H1 (cell line): Measurements from ENCODE around the gene RIPOR2. TPM values are rescaled to one million over a fixed set of nuclear protein-coding genes. Genes with fewer than 3 reads are reported as not detected.

ENCODE experiments used
- CTCF ChIA-PET: fragments of 300-600 bp; sonication (Branson Sonifier 250); formaldehyde crosslinking; loops from one replicate; lab custom pipeline; 2021; ENCODE audit not compliant: partially characterized antibody; lab: Charles Lee
- POLR2A ChIA-PET: fragments of 300-600 bp; sonication (Branson Sonifier 250); formaldehyde crosslinking; loops from one replicate; lab custom pipeline; 2021; ENCODE audit warnings: inconsistent platforms; ENCODE audit not compliant: partially characterized antibody; lab: Charles Lee
- DNase-seq, 2 experiments: peaks; one replicate each; pipeline versions ENCODE4 v3.0.0 to v3.0.0-alpha.2; 2010 to 2022; ENCODE audit warnings: low spot score in 2 of 2, low read depth in 1 of 2, mixed read lengths in 1 of 2
- FAIRE-seq: peaks from 2 replicates; lab custom pipeline; 2011; peaks lifted over from hg19 to GRCh38; lab: Jason Lieb, UNC
- H2AFZ ChIP-seq: 2 replicates; pipeline ENCODE4 v1.8.1; 2012; ENCODE audit warnings: low read length, inconsistent platforms
- H2AK5ac ChIP-seq: 2 replicates; pipeline ENCODE4 v1.6.1; 2013; ENCODE audit warnings: low read depth, low read length
- H2BK120ac ChIP-seq: replicated peaks from 2 replicates; pipeline ENCODE3; 2013; ENCODE audit warnings: low read depth, low read length, inconsistent platforms
- H2BK12ac ChIP-seq: 2 replicates; pipeline ENCODE4 v1.6.1; 2013; ENCODE audit warnings: low read depth, low read length
- H2BK15ac ChIP-seq: 2 replicates; pipeline ENCODE4 v1.6.1; 2013; ENCODE audit warnings: low read length
- H2BK20ac ChIP-seq: 2 replicates; pipeline ENCODE4 v1.6.1; 2013; ENCODE audit warnings: low read length
- H2BK5ac ChIP-seq: 2 replicates; pipeline ENCODE4 v1.6.1; 2013; ENCODE audit warnings: low read depth, low read length
- H3K14ac ChIP-seq: 2 replicates; pipeline ENCODE4 v1.6.1; 2013; ENCODE audit warnings: inconsistent platforms; ENCODE audit not compliant: insufficient read length
- H3K18ac ChIP-seq: 2 replicates; pipeline ENCODE4 v1.6.1; 2013; ENCODE audit warnings: low read length; ENCODE audit errors: extremely low read depth
- H3K23ac ChIP-seq: 2 replicates; pipeline ENCODE4 v1.6.1; 2013; ENCODE audit warnings: inconsistent platforms; ENCODE audit not compliant: insufficient read length
- H3K23me2 ChIP-seq: 2 replicates; pipeline ENCODE4 v1.6.1; 2013; ENCODE audit warnings: low read depth, low read length
- H3K27ac ChIP-seq: 2 replicates; pipeline ENCODE4 v1.6.1; 2011; ENCODE audit warnings: low read depth, low read length, inconsistent platforms
- H3K27me3 ChIP-seq, 4 experiments: replicated peaks in 1 of 4; 1 replicate in 1 of 4; 2 replicates in 3 of 4; pipeline versions ENCODE4 v1.6.1 to v1.8.1; 2011 to 2013; ENCODE audit warnings: low read length in 3 of 4, mild to moderate bottlenecking in 3 of 4, inconsistent platforms in 2 of 4, mixed read lengths in 2 of 4, moderate library complexity in 1 of 4; ENCODE audit not compliant: control insufficient read depth in 3 of 4, insufficient read depth in 3 of 4; ENCODE audit errors: extremely low read depth in 1 of 4
- H3K36me3 ChIP-seq, 4 experiments: 2 replicates each; pipeline versions ENCODE4 v1.6.1 to v1.8.1; 2011 to 2013; ENCODE audit warnings: mild to moderate bottlenecking in 4 of 4, low read length in 3 of 4, moderate library complexity in 2 of 4, control low read depth in 1 of 4, inconsistent platforms in 1 of 4; ENCODE audit not compliant: insufficient read depth in 4 of 4, control insufficient read depth in 2 of 4
- H3K4ac ChIP-seq: replicated peaks from 2 replicates; pipeline ENCODE3; 2013; ENCODE audit warnings: low read length, low read depth, mixed read lengths, inconsistent platforms; ENCODE audit not compliant: insufficient read length
- H3K4me1 ChIP-seq, 4 experiments: replicated peaks in 1 of 4; 1 replicate in 1 of 4; 2 replicates in 3 of 4; pipeline versions ENCODE4 v1.6.1 to v1.8.1; 2011 to 2013; ENCODE audit warnings: low read length in 3 of 4, inconsistent platforms in 2 of 4, mixed read lengths in 1 of 4; ENCODE audit not compliant: insufficient read depth in 4 of 4, control insufficient read depth in 3 of 4
- H3K4me2 ChIP-seq, 2 experiments: 2 replicates each; pipeline versions ENCODE4 v1.6.1 to v1.8.1; 2011 to 2013; ENCODE audit warnings: low read depth in 2 of 2, low read length in 2 of 2, control low read depth in 1 of 2, inconsistent platforms in 1 of 2, mild to moderate bottlenecking in 1 of 2; ENCODE audit not compliant: insufficient read depth in 1 of 2
- H3K4me3 ChIP-seq, 4 experiments: fragments of 200-600, 300-600 bp in 1 of 4; sonication (generic), shearing (Covaris generic), sonication (Bioruptor Twin) in 1 of 4; 2 replicates each; pipeline versions ENCODE4 v1.5.1 to v1.8.1; 2011 to 2016; ENCODE audit warnings: low read length in 4 of 4, low read depth in 3 of 4, control low read depth in 2 of 4, inconsistent platforms in 2 of 4, mild to moderate bottlenecking in 2 of 4, mixed read lengths in 1 of 4, moderate library complexity in 1 of 4; ENCODE audit not compliant: insufficient read depth in 2 of 4; ENCODE audit errors: extremely low read depth in 1 of 4
- H3K56ac ChIP-seq: replicated peaks from 2 replicates; pipeline ENCODE3; 2013; ENCODE audit warnings: low read depth, mild to moderate bottlenecking, mixed read lengths, low read length, inconsistent platforms; ENCODE audit not compliant: insufficient read length
- H3K79me1 ChIP-seq: 2 replicates; pipeline ENCODE4 v1.6.1; 2013; ENCODE audit warnings: low read depth, low read length, control low read depth
- H3K79me2 ChIP-seq, 2 experiments: 2 replicates each; pipeline versions ENCODE4 v1.6.1 to v1.8.1; 2012 to 2013; ENCODE audit warnings: low read length in 2 of 2, mild to moderate bottlenecking in 2 of 2, inconsistent platforms in 1 of 2; ENCODE audit not compliant: insufficient read depth in 2 of 2, control insufficient read depth in 1 of 2
- H3K9ac ChIP-seq, 4 experiments: replicated peaks in 1 of 4; 1 replicate in 1 of 4; 2 replicates in 3 of 4; pipeline versions ENCODE4 v1.6.1 to v1.8.1; 2011 to 2013; ENCODE audit warnings: low read depth in 3 of 4, low read length in 3 of 4, control low read depth in 2 of 4, mild to moderate bottlenecking in 2 of 4, moderate library complexity in 2 of 4, inconsistent platforms in 1 of 4; ENCODE audit errors: extremely low read depth in 1 of 4
- H3K9me3 ChIP-seq, 2 experiments: 2 replicates each; pipeline versions ENCODE4 v1.6.1 to v1.8.1; 2012 to 2013; ENCODE audit warnings: mild to moderate bottlenecking in 2 of 2, moderate library complexity in 2 of 2, control low read depth in 1 of 2, inconsistent platforms in 1 of 2, low read depth in 1 of 2, low read length in 1 of 2, mixed read lengths in 1 of 2; ENCODE audit not compliant: insufficient read depth in 2 of 2
- H4K20me1 ChIP-seq, 2 experiments: replicated peaks in 1 of 2; 2 replicates each; pipeline versions ENCODE3 to v1.8.1; 2011 to 2013; ENCODE audit warnings: inconsistent platforms in 2 of 2, low read length in 2 of 2, mild to moderate bottlenecking in 1 of 2; ENCODE audit not compliant: insufficient read depth in 2 of 2, control insufficient read depth in 1 of 2
- H4K5ac ChIP-seq: 2 replicates; pipeline ENCODE4 v1.6.1; 2013; ENCODE audit warnings: low read length, low read depth, mixed read lengths, inconsistent platforms; ENCODE audit not compliant: insufficient read length
- H4K8ac ChIP-seq: 2 replicates; pipeline ENCODE4 v1.8.0; 2013; ENCODE audit warnings: mild to moderate bottlenecking, moderate library complexity, low read length, inconsistent platforms; ENCODE audit not compliant: insufficient read depth; ENCODE audit errors: extremely low read depth
- H4K91ac ChIP-seq: replicated peaks from 2 replicates; pipeline ENCODE3; 2013; ENCODE audit warnings: low read length, mixed read lengths, inconsistent platforms; ENCODE audit not compliant: insufficient read length
- ASH2L ChIP-seq: fragments of 200-600, 300-600 bp; sonication (generic); IDR thresholded peaks from one replicate; pipeline ENCODE4 v1.7.1; 2017; ENCODE audit warnings: low read length
- EZH2 ChIP-seq: fragments of 200-600 bp; sonication (generic); IDR thresholded peaks from 2 replicates; pipeline ENCODE4 v1.7.1; 2012; ENCODE audit warnings: low read depth, mild to moderate bottlenecking, moderate library complexity, low read length, inconsistent platforms; ENCODE audit not compliant: severe bottlenecking
- JUN ChIP-seq: IDR thresholded peaks from 2 replicates; pipeline ENCODE4 v1.6.1; 2011; ENCODE audit warnings: low read depth, mild to moderate bottlenecking, improper control_type of control experiment, low read length
- POU5F1 ChIP-seq: IDR thresholded peaks from 2 replicates; pipeline ENCODE4 v1.6.1; 2011; ENCODE audit warnings: low read depth, mild to moderate bottlenecking, low read length, moderate library complexity
- SAP30 ChIP-seq: fragments of 300-600 bp; sonication (generic); IDR thresholded peaks from 2 replicates; pipeline ENCODE4 v1.7.1; 2012; ENCODE audit warnings: low read length, moderate library complexity, mild to moderate bottlenecking, inconsistent platforms; ENCODE audit not compliant: insufficient read depth, insufficient replicate concordance
- WGBS, 2 experiments: shearing (Covaris generic) in 1 of 2; methylation state at CpG; one replicate each; pipeline versions ENCODE4 v1.1.6 to v1.1.7; 2013 to 2015; ENCODE audit warnings: low lambda C conversion rate in 2 of 2, mixed read lengths in 2 of 2, inconsistent platforms in 1 of 2, low coverage in 1 of 2, missing lambda C conversion rate in 1 of 2; ENCODE audit not compliant: insufficient replicate concordance in 2 of 2, insufficient coverage in 1 of 2, insufficient read length in 1 of 2; ENCODE audit errors: extremely low coverage in 1 of 2, missing lambda C conversion rate in 1 of 2; 5-methylcytosine and 5-hydroxymethylcytosine counted together
- polyA plus RNA-seq, 7 experiments: library from polyadenylated mRNA; depleted of rRNA in 3 of 7; stranded (reverse) in 5 of 7; unstranded in 2 of 7; fragments of >200 nt in 5 of 7; fragments of 200-250 nt in 2 of 7; gene quantifications; 1 replicate in 5 of 7; 2 replicates in 1 of 7; 4 replicates in 1 of 7; pipeline versions ENCODE4 v1.2.1 to v1.2.3, GENCODE V29; 2011 to 2013; ENCODE audit warnings: missing spikeins in 2 of 7, mixed read lengths in 2 of 7
- total RNA-seq: library from RNA; stranded (reverse); fragmentation: NEBNext Ultra II Directional; extraction: Animal tissue kit (Norgen Biotek cat#: 25700); gene quantifications from 2 replicates; pipeline ENCODE4 v1.2.1, GENCODE V29; 2021

The RIPOR2 gene
- total and polyA plus RNA-seq, 2 of the 8 experiments (the other 6 are each of a cell fraction or from before 2014, with no cell fraction given), result 16.7 to 45.6 TPM

GRCh38 chr6:24947636-24948035 lies 11.9 kb upstream of the RIPOR2 start:
- no peak overlapping the region for H3K4me3 ChIP-seq
- H2BK20ac ChIP-seq, result no peak overlapping the region
- H4K91ac ChIP-seq, result no peak overlapping the region
- no peaks in the 10 kb centered on the region for H3K79me1 ChIP-seq
- H2AFZ ChIP-seq, result no peak overlapping the region
- ChIA-PET CTCF (interaction anchor here (1.3 kb wide), 1 partner anchor 13 kb away, joined by 4 read pairs; no protein-coding TSS in a partner anchor), POLR2A (no interaction called here)
- FAIRE-seq, result no peak
- H3K4me1 ChIP-seq, result no peaks in the 10 kb centered on the region
- H3K4me2 ChIP-seq, result no peak overlapping the region
- no peak overlapping the region for H2BK120ac ChIP-seq
- no peak overlapping the region for H3K56ac ChIP-seq
- H3K79me2 ChIP-seq, result no peaks in the 10 kb centered on the region
- H3K27ac ChIP-seq, result no peak overlapping the region
- H2BK5ac ChIP-seq, result no peak overlapping the region
- no peak overlapping the region for H3K4ac ChIP-seq
- no peak overlapping the region for H3K9ac ChIP-seq
- WGBS, 2 experiments, result 94% methylated on average over 4 of the region's 4 CpGs; no CpG with 5 or more reads in 1 of the 2 experiments
- no peaks in the 10 kb centered on the region for H3K23me2 ChIP-seq
- no peak overlapping the region for H2BK12ac ChIP-seq
- no peak for DNase-seq
- H3K27me3 ChIP-seq, result no peaks in the 10 kb centered on the region
- no peak overlapping the region for H4K5ac ChIP-seq
- no peak overlapping the region for H2AK5ac ChIP-seq
- TF ChIP-seq SAP30, result no peak
- no peak for TF ChIP-seq ASH2L
- no peak for TF ChIP-seq POU5F1
- no peak for TF ChIP-seq JUN
- no peak for TF ChIP-seq EZH2
- no peak overlapping the region for H3K18ac ChIP-seq
- H3K9me3 ChIP-seq, result peaks cover 0 to 4% of the 10 kb centered on the region in 2 experiments; a peak in 1 of 4 replicates
- H3K36me3 ChIP-seq, result no peaks in the 10 kb centered on the region
- no peak overlapping the region for H3K23ac ChIP-seq
- no peak overlapping the region for H4K8ac ChIP-seq
- no peak overlapping the region for H3K14ac ChIP-seq
- no peak overlapping the region for H2BK15ac ChIP-seq
- H4K20me1 ChIP-seq, result no peaks in the 10 kb centered on the region
